ENCODE measurements around the gene IFI6. TPM values are rescaled to one million over a fixed set of nuclear protein-coding genes. Genes with fewer than 3 reads are reported as not detected.
A peak's percentile ranks its signal among the peaks of the same experiment; 100 is the strongest.

The IFI6 gene
- total and polyA plus RNA-seq, 2 of the 13 experiments (the other 11 are each of a cell fraction or from before 2014, with no cell fraction given) = 12.9 to 13.2 TPM

- TF ChIP-seq PRDM4 (CRISPR knock-in tag; IDR thresholded peaks at IDR 0.05; ENCODE audit: borderline replicate concordance) = no peak
- TF ChIP-seq ERF (CRISPR knock-in tag; IDR thresholded peaks at IDR 0.05) = 0 out of 2 replicates have a peak, but pooled peaks have one; percentile 34
- TF ChIP-seq ZNF83 (CRISPR knock-in tag; IDR thresholded peaks at IDR 0.05; ENCODE audit: borderline replicate concordance) = no peak
- TF ChIP-seq HNRNPL (IDR thresholded peaks at IDR 0.05; ENCODE audit: low read depth, low read length) = no peak
- no peak for TF ChIP-seq ZNF282 (IDR thresholded peaks at IDR 0.05; ENCODE audit: partially characterized antibody)
- no peak for TF ChIP-seq U2AF2 (IDR thresholded peaks at IDR 0.05; ENCODE audit: low read depth, low read length)
- peak; percentile 88 for TF ChIP-seq CTCF (CRISPR knock-in tag; IDR thresholded peaks at IDR 0.05)
- TF ChIP-seq IKZF5 (CRISPR knock-in tag; IDR thresholded peaks at IDR 0.05) = no peak
- TF ChIP-seq ZNF607 (CRISPR knock-in tag; IDR thresholded peaks at IDR 0.05; ENCODE audit: borderline replicate concordance) = no peak
- no peak for TF ChIP-seq SIN3B (IDR thresholded peaks at IDR 0.05; ENCODE audit: low read length)
- 0 out of 2 replicates have a peak, but pooled peaks have one; percentile 44 for TF ChIP-seq ZNF646 (CRISPR knock-in tag; IDR thresholded peaks at IDR 0.05)
- TF ChIP-seq HOXA3 (CRISPR knock-in tag; IDR thresholded peaks at IDR 0.05) = no peak
- no peak for TF ChIP-seq ZNF577 (CRISPR knock-in tag; IDR thresholded peaks at IDR 0.05; ENCODE audit: borderline replicate concordance, low read depth)
Observed at GRCh38 chr1:27662707-27663393, 9.1 kb downstream of the IFI6 start (continued).
